ENCODE measurements around the gene NPAS1. TPM values are rescaled to one million over a fixed set of nuclear protein-coding genes. Genes with fewer than 3 reads are reported as not detected.

Gene NPAS1
- total and polyA plus RNA-seq, 2 of the 8 experiments (the other 6 are each of a cell fraction or from before 2014, with no cell fraction given), result 9.9 to 13.9 TPM

- DNase-seq (ENCODE audit: low read depth in 1 of 2, low spot score in 2 of 2) (no peak), FAIRE-seq (no peak)
- H2BK5ac ChIP-seq (ENCODE audit: low read depth, low read length), result no peak overlapping the region
- H3K56ac ChIP-seq (replicated peaks; ENCODE audit: insufficient read length, low read depth, low read length), result no peak overlapping the region
- H2BK120ac ChIP-seq (replicated peaks; ENCODE audit: low read depth, low read length), result no peak overlapping the region
- no peak overlapping the region for H4K5ac ChIP-seq (ENCODE audit: insufficient read length, low read depth, low read length)
- H3K4me2 ChIP-seq (ENCODE audit: insufficient read depth in 1 of 2, low read depth in 2 of 2, low read length in 2 of 2), result no peak overlapping the region
- H2AK5ac ChIP-seq (ENCODE audit: low read depth, low read length), result no peak overlapping the region
- no peak overlapping the region for H3K23ac ChIP-seq (ENCODE audit: insufficient read length)
- no peak overlapping the region for H3K9ac ChIP-seq (replicated peaks in 1 of 4; ENCODE audit: extremely low read depth in 1 of 4, low read depth in 3 of 4, low read length in 3 of 4)
- H2BK12ac ChIP-seq (ENCODE audit: low read depth, low read length), result no peak overlapping the region
- no peaks in the 10 kb centered on the region; a peak in 1 of 4 replicates for H3K9me3 ChIP-seq (ENCODE audit: insufficient read depth in 2 of 2, low read depth in 1 of 2, low read length in 1 of 2)
- no peaks in the 10 kb centered on the region for H3K79me2 ChIP-seq (ENCODE audit: control insufficient read depth in 1 of 2, insufficient read depth in 2 of 2, low read length in 2 of 2)
- H3K79me1 ChIP-seq (ENCODE audit: low read depth, low read length), result no peaks in the 10 kb centered on the region
- H4K20me1 ChIP-seq (replicated peaks in 1 of 2; ENCODE audit: control insufficient read depth in 1 of 2, insufficient read depth in 2 of 2, low read length in 2 of 2), result no peaks in the 10 kb centered on the region
- H3K4me1 ChIP-seq (replicated peaks in 1 of 4; ENCODE audit: control insufficient read depth in 3 of 4, insufficient read depth in 4 of 4, low read length in 3 of 4), result no peaks in the 10 kb centered on the region
- H3K4ac ChIP-seq (replicated peaks; ENCODE audit: insufficient read length, low read depth, low read length), result no peak overlapping the region
- H3K18ac ChIP-seq (ENCODE audit: extremely low read depth, low read length), result no peak overlapping the region
- H3K14ac ChIP-seq (ENCODE audit: insufficient read length), result no peak overlapping the region
- ChIA-PET POLR2A (ENCODE audit: partially characterized antibody) (interaction anchor here (0.8 to 4.0 kb wide), 2 partner anchors 8 to 51 kb away, joined by 3 to 31 read pairs; partner anchors contain the start of gene TMEM160), CTCF (ENCODE audit: partially characterized antibody) (interaction anchor here (0.6 to 3.0 kb wide), 8 partner anchors 16 to 153 kb away, joined by 3 to 16 read pairs (median 4); no protein-coding TSS in a partner anchor)
- H2BK20ac ChIP-seq (ENCODE audit: low read length), result no peak overlapping the region
- H2BK15ac ChIP-seq (ENCODE audit: low read length), result no peak overlapping the region
- WGBS, 2 experiments (ENCODE audit: extremely low coverage in 1 of 2, insufficient coverage in 1 of 2, insufficient read length in 1 of 2, insufficient replicate concordance in 2 of 2, low coverage in 1 of 2, low lambda C conversion rate in 2 of 2, missing lambda C conversion rate in 1 of 2), result 89% methylated on average over 5 of the region's 5 CpGs; no CpG with 5 or more reads in 1 of the 2 experiments
- H3K23me2 ChIP-seq (ENCODE audit: low read depth, low read length), result no peaks in the 10 kb centered on the region
- no peak overlapping the region for H3K4me3 ChIP-seq (ENCODE audit: extremely low read depth in 1 of 4, insufficient read depth in 2 of 4, low read depth in 3 of 4, low read length in 4 of 4)
- H4K8ac ChIP-seq (ENCODE audit: extremely low read depth, insufficient read depth, low read length), result no peak overlapping the region; the same call in 1 of the 2 replicates
- H3K27ac ChIP-seq (ENCODE audit: low read depth, low read length), result no peak overlapping the region
- H3K27me3 ChIP-seq (replicated peaks in 1 of 4; ENCODE audit: control insufficient read depth in 3 of 4, extremely low read depth in 1 of 4, insufficient read depth in 3 of 4, low read length in 3 of 4), result no peaks in the 10 kb centered on the region
- H2AFZ ChIP-seq (ENCODE audit: low read length), result no peak overlapping the region
- no peaks in the 10 kb centered on the region for H3K36me3 ChIP-seq (ENCODE audit: control insufficient read depth in 2 of 4, insufficient read depth in 4 of 4, low read length in 3 of 4)
- no peak overlapping the region for H4K91ac ChIP-seq (replicated peaks; ENCODE audit: insufficient read length, low read length)
- no peak for TF ChIP-seq JUN (IDR thresholded peaks at IDR 0.05; ENCODE audit: low read depth, low read length)
- TF ChIP-seq SIX5 (IDR thresholded peaks at IDR 0.05; ENCODE audit: low read depth, low read length), result no peak
- no peak for TF ChIP-seq BACH1 (IDR thresholded peaks at IDR 0.05; ENCODE audit: low read length)
- no peak for TF ChIP-seq CTBP2 (IDR thresholded peaks at IDR 0.05; ENCODE audit: borderline replicate concordance, insufficient read depth, insufficient read length, low read length)
- TF ChIP-seq NRF1 (IDR thresholded peaks at IDR 0.05; ENCODE audit: low read depth, low read length), result no peak
- no peak for TF ChIP-seq CEBPB (IDR thresholded peaks at IDR 0.05; ENCODE audit: low read depth, low read length)
- no peak for TF ChIP-seq EGR1 (IDR thresholded peaks at IDR 0.05; ENCODE audit: borderline replicate concordance, low read depth, low read length)
- no peak for TF ChIP-seq CBX8 (IDR thresholded peaks at IDR 0.05; ENCODE audit: borderline replicate concordance, low read depth, low read length)
- TF ChIP-seq RBBP5 (IDR thresholded peaks at IDR 0.05; ENCODE audit: borderline replicate concordance, low read depth, low read length), result no peak
- no peak for TF ChIP-seq HDAC2 (IDR thresholded peaks at IDR 0.05; ENCODE audit: borderline replicate concordance in 1 of 2, low read depth in 2 of 2, low read length in 2 of 2)
- no peak for TF ChIP-seq TAF7 (optimal IDR thresholded peaks at IDR 0.05; ENCODE audit: borderline replicate concordance, low read depth, low read length)
- TF ChIP-seq YY1 (IDR thresholded peaks at IDR 0.05; ENCODE audit: low read depth, low read length), result no peak
- TF ChIP-seq CHD2 (IDR thresholded peaks at IDR 0.05; ENCODE audit: low read length), result no peak
- no peak for TF ChIP-seq MAFK (IDR thresholded peaks at IDR 0.05; ENCODE audit: low read depth, low read length)
- TF ChIP-seq POLR2AphosphoS5 (IDR thresholded peaks at IDR 0.05; ENCODE audit: low read depth, low read length), result no peak
Observed at GRCh38 chr19:47056411-47056810, 36.8 kb downstream of the NPAS1 start.
